GM23248 (cell line): Measurements from ENCODE around the gene BCAS1.

Experiments used
- EZH2 ChIP-seq: fragments of 200-600 bp; sonication (generic); IDR thresholded peaks from 2 replicates; pipeline ENCODE4 v1.6.1; 2018; ENCODE audit warnings: antibody characterized with exemption, mild to moderate bottlenecking; ENCODE audit not compliant: insufficient read depth, poor library complexity, severe bottlenecking
- EZH2phosphoT487 ChIP-seq: fragments of 200-600 bp; sonication (generic); IDR thresholded peaks from 2 replicates; pipeline ENCODE4 v1.6.1; 2018; ENCODE audit warnings: antibody characterized with exemption, moderate library complexity, mild to moderate bottlenecking, low read depth; ENCODE audit not compliant: insufficient read depth

- TF ChIP-seq EZH2, result no peak
- TF ChIP-seq EZH2phosphoT487, result no peak
These were observed 94.6 kb downstream of the BCAS1 start for GRCh38 chr20:53975761-53976160.
